ENCODE measurements around the gene TAGLN.

GRCh38 chr11:117256573-117256972, 57.4 kb downstream of the TAGLN start:
- TF ChIP-seq CTCF (IDR thresholded peaks at IDR 0.05) = no peak
- TF ChIP-seq POLR2A (IDR thresholded peaks at IDR 0.05) = no peak
